Liver (tissue), 3 donors: ENCODE results near the gene RNF220.

Experiments
- EGR1 ChIP-seq, 2 donors: IDR thresholded peaks; 2 replicates each; pipeline ENCODE4 v1.6.1; 2016 to 2018; ENCODE audit warnings: antibody characterized with exemption in 2 of 2, low read depth in 2 of 2
- RAD21 ChIP-seq, 2 donors: IDR thresholded peaks; 2 replicates each; pipeline ENCODE4 v1.6.1; 2016; ENCODE audit warnings: antibody characterized with exemption in 2 of 2, mild to moderate bottlenecking in 2 of 2
- SP1 ChIP-seq: IDR thresholded peaks from 2 replicates; pipeline ENCODE4 v1.6.1; 2018; ENCODE audit warnings: antibody characterized with exemption, mild to moderate bottlenecking
- TAF1 ChIP-seq: conservative IDR thresholded peaks from 2 replicates; pipeline ENCODE4 v1.6.1; 2016; ENCODE audit warnings: antibody characterized with exemption, mild to moderate bottlenecking
- TF ChIP-seq, protein P1 (sequence below): fragments of 150-350 bp; IDR thresholded peaks from 2 replicates; pipeline ENCODE4 v1.5.1; 2017; ENCODE audit warnings: improper control_type of control experiment, low read depth, low read length; ENCODE audit not compliant: missing input control
- TF ChIP-seq, protein P2 (sequence below): IDR thresholded peaks from 2 replicates; pipeline ENCODE4 v1.6.1; 2016; ENCODE audit warnings: antibody characterized with exemption
- TF ChIP-seq, protein P3 (sequence below): IDR thresholded peaks from 2 replicates; pipeline ENCODE4 v1.6.1; 2016; ENCODE audit warnings: antibody characterized with exemption
- donor health status: healthy.
- donor health status: healthy.

DNA sequence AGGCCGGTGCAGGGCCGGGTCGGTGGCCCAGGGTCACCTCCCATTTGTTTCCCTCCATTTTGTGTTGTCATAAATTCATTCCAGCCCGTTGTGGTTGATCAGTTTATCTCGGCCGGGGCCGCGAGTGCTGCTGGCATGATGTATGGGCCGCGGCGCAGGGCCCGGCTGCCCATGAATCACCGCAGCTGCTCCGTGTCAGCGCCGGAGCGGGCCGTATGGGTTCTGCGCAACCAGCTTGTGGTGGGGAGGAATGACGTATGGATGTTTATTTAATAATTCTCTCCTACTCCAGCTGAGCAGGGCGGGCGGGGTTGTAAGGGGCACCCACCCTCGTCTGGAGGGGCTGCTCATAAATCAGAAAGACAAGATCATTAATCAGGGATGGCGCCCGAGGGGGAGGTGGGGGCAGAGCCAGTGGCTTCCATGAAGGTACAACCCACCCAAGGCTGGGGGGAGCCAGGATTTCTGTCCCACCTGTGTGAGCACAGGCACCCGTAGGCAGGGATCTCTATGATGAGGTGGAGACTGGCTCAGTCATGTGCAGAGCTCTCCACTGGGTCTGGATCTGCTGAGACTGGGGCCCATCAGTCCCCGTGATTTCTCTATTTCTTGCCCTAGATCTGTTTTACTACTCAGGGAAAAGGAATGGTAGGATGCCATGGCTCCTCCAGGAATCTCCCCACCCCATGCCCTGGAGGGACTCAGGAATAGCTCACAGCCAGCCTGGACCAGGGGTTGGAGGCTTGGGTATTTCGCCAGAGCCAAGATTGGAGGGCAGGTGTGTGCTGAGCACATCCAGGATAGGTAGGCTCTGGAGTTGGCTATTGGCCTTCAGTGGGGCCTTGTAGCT lies 241.4 kb downstream of the RNF220 start:
- TF ChIP-seq, protein P1, sequence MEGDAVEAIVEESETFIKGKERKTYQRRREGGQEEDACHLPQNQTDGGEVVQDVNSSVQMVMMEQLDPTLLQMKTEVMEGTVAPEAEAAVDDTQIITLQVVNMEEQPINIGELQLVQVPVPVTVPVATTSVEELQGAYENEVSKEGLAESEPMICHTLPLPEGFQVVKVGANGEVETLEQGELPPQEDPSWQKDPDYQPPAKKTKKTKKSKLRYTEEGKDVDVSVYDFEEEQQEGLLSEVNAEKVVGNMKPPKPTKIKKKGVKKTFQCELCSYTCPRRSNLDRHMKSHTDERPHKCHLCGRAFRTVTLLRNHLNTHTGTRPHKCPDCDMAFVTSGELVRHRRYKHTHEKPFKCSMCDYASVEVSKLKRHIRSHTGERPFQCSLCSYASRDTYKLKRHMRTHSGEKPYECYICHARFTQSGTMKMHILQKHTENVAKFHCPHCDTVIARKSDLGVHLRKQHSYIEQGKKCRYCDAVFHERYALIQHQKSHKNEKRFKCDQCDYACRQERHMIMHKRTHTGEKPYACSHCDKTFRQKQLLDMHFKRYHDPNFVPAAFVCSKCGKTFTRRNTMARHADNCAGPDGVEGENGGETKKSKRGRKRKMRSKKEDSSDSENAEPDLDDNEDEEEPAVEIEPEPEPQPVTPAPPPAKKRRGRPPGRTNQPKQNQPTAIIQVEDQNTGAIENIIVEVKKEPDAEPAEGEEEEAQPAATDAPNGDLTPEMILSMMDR: no peak
- TF ChIP-seq, protein P2, sequence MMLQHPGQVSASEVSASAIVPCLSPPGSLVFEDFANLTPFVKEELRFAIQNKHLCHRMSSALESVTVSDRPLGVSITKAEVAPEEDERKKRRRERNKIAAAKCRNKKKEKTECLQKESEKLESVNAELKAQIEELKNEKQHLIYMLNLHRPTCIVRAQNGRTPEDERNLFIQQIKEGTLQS: no peak
- TF ChIP-seq, protein P3, sequence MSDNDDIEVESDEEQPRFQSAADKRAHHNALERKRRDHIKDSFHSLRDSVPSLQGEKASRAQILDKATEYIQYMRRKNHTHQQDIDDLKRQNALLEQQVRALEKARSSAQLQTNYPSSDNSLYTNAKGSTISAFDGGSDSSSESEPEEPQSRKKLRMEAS: no peak
- TF ChIP-seq RAD21 (IDR thresholded peaks at IDR 0.05) (no peak), EGR1 (IDR thresholded peaks at IDR 0.05; ENCODE audit: low read depth in 2 of 2) (no peak), SP1 (no peak), TAF1 (no peak)
